Erythroblast (primary cell): ENCODE measurements around the gene SLCO1A2.
"Not testable (repeated sequence)": the region's sequence is repeated elsewhere in the genome, so short reads cannot be mapped to it uniquely, and the experiment has no call there.

ENCODE experiments used
- DNase-seq, 2 experiments: peaks; one replicate each; lab custom pipeline; 2025; lab: John Stamatoyannopoulos, UW
- GATA1 ChIP-seq: IDR thresholded peaks from 2 replicates; pipeline ENCODE4 v1.6.1; 2011; ENCODE audit warnings: low read depth, mild to moderate bottlenecking, control low read depth, low read length, moderate library complexity
- POLR2A ChIP-seq: IDR thresholded peaks from 2 replicates; pipeline ENCODE4 v1.6.1; 2011; ENCODE audit warnings: mild to moderate bottlenecking, low read length

Gene SLCO1A2

GRCh38 chr12:21334771-21335325, at the start of gene SLCO1A2:
Gene SLCO1A2, minus strand, starts transcription at chr12:21334917. Its CDS starts 270 bp downstream, at chr12:21334647.
- DNase-seq, result no peak
- TF ChIP-seq POLR2A (no peak), GATA1 (no peak)

GRCh38 chr12:21384261-21384660, 49.5 kb upstream of the SLCO1A2 start:
- no peak for DNase-seq
- TF ChIP-seq GATA1, result no peak
- no peak for TF ChIP-seq POLR2A

- DNase-seq, result not testable (repeated sequence)
Observed at GRCh38 chr12:21381320-21381719, 46.6 kb upstream of the SLCO1A2 start.

DNA sequence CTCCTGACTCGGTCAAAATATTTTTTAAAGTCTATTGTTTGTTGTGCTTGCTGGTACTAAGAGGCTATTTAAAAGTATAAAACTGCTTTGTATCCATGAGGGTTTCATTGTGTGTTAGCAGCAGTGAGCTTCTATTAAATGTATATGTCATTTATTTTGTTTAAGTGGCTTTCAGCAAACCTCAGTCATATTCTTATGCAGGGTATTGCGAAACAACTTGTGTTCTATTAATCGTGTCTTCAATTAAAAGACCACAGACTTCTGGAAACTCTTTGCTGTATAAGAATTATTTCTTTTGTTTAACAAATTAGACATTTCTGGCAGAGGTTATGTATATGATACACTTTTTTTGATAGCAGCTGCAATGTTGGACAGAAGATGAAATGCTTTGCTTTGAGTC, 44.5 kb upstream of the SLCO1A2 start:
- TF ChIP-seq GATA1 (no peak), POLR2A (no peak)
- no peak for DNase-seq

GRCh38 chr12:21372602-21373001, 37.9 kb upstream of the SLCO1A2 start, which contains the start of gene IAPP:
Gene IAPP, plus strand, starts transcription at chr12:21372902. Its CDS starts 450 bp downstream, at chr12:21373352.
- TF ChIP-seq GATA1, result no peak
- TF ChIP-seq POLR2A, result no peak

DNA sequence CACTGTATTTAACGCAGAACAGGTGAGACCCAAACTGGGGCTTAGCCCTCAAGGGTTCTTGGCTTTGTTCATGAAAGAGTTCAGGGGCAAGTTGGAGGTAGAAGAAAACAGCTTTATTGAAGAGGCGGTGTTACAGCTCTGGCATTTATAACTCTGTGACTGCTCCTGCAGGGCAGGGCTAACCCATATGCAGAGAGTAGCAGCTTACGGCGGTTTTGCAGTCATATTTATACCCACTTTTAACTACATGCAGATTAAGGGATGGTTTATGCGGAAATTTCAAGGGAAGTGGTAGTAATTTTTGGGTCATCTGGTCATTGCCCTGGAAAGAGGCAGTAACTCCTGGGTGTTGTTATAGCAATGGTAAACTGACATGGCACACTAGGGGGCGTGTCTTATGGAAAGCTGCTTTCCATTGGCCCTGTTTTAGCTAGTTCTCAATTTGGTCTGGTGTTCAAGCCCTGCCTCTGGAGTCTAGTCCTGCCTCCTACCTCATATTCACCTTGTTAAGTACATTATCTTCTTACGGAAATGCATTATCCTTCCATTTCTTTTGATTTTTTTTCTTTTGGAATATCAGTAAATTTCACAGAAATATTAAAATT, 36.2 kb upstream of the SLCO1A2 start:
- TF ChIP-seq GATA1 (no peak), POLR2A (no peak)
- DNase-seq, result peak in 1 of 2 experiments; percentile 12

More at GRCh38 chr12:21372602-21373001, 37.9 kb upstream of the SLCO1A2 start, which contains the start of gene IAPP:
- no peak for DNase-seq

DNA sequence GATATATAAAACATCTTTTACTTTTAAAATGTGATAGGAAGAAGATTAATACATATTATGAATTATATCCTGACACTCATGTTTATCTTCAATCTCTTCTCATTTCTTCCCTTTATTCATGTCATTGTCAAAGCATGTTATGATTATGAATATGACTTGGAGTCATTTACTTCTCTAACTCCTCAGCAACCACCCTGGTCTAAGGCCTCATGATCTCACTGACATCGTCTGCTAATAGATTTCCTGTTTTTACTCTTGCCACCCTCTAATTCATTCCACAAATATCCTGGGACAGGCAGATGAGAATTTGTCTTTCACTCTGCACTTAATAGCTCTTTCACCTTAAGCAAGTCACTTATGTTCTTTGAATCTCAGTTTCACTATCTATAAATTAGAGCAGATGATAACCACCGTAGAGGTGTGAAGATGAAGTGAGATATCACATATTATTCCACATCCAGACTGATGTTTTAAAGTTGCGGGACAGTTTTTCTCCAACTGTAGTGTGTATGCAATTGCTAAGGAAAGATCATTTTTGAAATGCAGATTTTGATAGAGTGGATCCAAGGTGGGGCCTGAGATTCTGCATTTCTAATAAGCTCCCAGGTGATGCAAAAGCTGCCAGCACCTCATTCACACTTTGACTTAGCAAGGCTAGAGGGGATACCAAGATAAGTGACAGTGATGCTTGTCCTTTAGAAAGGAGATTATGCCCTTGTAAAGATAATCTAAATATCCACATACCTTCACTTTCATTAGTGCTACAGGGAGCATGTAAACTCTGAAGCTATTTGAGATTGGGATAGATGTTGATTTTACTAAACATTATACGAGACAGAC, 34.6 kb upstream of the SLCO1A2 start:
- TF ChIP-seq GATA1, result no peak
- TF ChIP-seq POLR2A, result no peak
- DNase-seq, result no peak

DNA sequence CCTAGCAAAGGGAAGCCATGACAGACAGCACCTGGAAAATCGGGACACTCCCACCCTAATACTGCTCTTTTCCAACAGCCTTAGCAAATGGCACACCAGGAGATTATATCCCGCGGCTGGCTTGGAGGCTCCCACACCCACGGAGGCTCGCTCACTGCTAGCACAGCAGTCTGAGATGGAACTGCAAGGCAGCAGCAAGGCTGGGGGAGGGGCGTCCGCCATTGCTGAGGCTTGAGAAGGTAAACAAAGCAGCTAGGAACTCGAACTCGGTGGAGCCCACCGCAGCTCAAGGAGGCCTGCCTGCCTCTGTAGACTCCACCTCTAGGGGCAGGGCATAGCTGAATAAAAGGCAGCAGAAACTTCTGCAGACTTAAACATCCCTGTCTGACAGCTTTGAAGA, 25.9 kb upstream of the SLCO1A2 start:
- DNase-seq, result not testable (repeated sequence)

GRCh38 chr12:21354641-21355040, 19.9 kb upstream of the SLCO1A2 start:
- no peak for DNase-seq
- no peak for TF ChIP-seq POLR2A
- no peak for TF ChIP-seq GATA1

DNA sequence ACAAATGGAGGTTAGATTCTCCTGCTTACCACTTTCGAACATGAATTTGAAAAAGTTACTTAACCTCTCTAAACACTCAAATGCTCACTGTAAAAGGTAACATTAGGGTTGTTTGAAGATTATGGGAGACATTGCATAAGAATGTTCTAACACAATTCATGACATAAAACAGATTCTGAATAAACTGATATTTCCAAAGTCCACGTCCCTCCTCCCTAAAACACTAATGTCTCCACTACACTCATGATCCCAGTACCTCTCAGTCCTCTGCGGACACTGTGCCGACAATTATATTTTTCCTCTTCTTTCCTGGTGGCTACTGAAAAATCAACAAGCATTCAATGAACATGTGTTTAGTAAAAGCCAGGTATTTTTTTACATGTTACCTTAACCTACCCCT, 19.2 kb upstream of the SLCO1A2 start:
- no peak for TF ChIP-seq GATA1
- no peak for TF ChIP-seq POLR2A
- DNase-seq, result no peak

DNA sequence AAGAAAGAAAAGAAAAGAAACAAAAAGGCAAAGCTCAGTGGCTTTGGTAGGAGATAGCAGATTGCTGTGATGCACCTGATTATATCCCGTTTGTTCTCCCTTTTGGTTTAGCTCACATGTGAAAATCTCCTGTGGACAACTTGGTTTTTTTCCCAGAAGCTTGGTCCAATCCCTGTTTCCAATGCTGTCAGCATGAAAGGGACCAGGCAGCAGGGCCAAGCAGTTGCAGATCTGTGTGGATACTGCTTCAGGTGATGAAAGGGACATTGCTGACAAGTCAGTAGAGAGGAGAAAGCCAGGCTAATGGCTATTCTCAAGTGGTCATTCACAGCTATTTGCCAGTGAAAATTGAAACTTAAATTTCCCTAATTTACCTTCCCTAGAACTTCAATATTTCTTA, 18.8 kb upstream of the SLCO1A2 start:
- no peak for DNase-seq
- TF ChIP-seq GATA1 (no peak), POLR2A (no peak)

DNA sequence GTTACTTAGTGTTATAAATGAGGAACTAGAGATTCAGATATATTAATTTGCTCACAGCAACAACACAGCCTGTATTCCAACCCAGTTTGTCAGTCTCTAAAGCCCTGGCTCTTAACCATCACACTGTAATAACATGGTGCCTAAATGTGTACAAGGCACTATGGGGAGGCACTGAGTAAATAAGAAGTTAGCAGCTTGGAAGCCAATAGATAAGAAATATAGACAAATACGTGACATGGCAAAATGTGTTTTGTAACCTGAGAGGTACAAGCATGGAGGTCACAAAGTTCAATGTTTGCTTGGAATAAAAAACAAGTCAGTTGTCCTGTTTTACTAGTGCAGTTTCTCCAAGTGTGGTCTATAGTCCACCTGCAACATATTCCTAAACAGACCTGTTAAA, 16.3 kb upstream of the SLCO1A2 start:
- DNase-seq, result no peak
- TF ChIP-seq POLR2A (no peak), GATA1 (no peak)

GRCh38 chr12:21346542-21347205, 12.0 kb upstream of the SLCO1A2 start:
- no peak for TF ChIP-seq GATA1
- no peak for TF ChIP-seq POLR2A

DNA sequence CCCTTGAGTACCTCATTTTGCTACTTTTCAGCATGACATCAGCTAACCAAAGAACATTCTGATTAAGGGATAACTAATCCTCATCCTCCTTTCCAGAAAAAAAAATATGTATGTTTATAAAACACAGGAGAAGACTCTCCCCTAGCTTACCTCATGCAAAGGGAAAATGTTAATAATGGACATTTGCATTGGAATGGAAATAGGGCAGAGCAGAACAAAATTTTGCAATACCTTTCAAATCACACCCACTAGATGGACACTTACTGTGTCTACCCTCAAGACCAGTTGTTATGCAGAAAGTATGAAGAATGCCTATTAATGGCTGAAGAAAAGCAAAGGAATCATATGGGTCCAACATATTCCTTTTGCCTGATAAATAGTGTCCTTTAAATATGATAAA, 8.9 kb upstream of the SLCO1A2 start:
- DNase-seq, result no peak
- TF ChIP-seq POLR2A, result no peak
- TF ChIP-seq GATA1, result no peak

More at GRCh38 chr12:21346542-21347205, 12.0 kb upstream of the SLCO1A2 start:
- DNase-seq, result no peak
